Peyer's patch (tissue), 4 donors: ENCODE measurements around the gene PRM3.

Source experiments
- CTCF ChIP-seq, 6 experiments: fragments of 450-650 bp in 4 of 6; fragments of 200-600 bp in 2 of 6; sonication (generic) in 1 of 6; IDR thresholded peaks; one replicate each; pipeline ENCODE4 v1.5.1; 2017 to 2019; ENCODE audit warnings: antibody characterized with exemption in 6 of 6, mild to moderate bottlenecking in 3 of 6, moderate library complexity in 1 of 6
- POLR2A ChIP-seq, 2 donors: fragments of 450-650 bp; IDR thresholded peaks; one replicate each; pipeline ENCODE4 v1.5.1; 2017; ENCODE audit warnings: antibody characterized with exemption in 2 of 2, mild to moderate bottlenecking in 2 of 2, moderate library complexity in 2 of 2

- no peak for TF ChIP-seq POLR2A (IDR thresholded peaks at IDR 0.05)
- no peak for TF ChIP-seq CTCF (IDR thresholded peaks at IDR 0.05)
These were observed 23.2 kb downstream of the PRM3 start for GRCh38 chr16:11250091-11250785.
